WTC11 (cell line): ENCODE results near the gene IQSEC1.

Source experiments
- ATF2 ChIP-seq: sonication (generic); formaldehyde crosslinking; IDR thresholded peaks from 2 replicates; pipeline ENCODE4 v1.8.1; 2022; ENCODE audit warnings: low read depth, missing genetic modification reagents, borderline replicate concordance
- CREB1 ChIP-seq: sonication (generic); formaldehyde crosslinking; IDR thresholded peaks from 2 replicates; pipeline ENCODE4 v1.8.0; 2023; ENCODE audit warnings: mild to moderate bottlenecking, missing genetic modification reagents
- CTCF ChIP-seq: fragments of 200-600 bp; IDR thresholded peaks from 2 replicates; pipeline ENCODE4 v1.8.0; 2022; ENCODE audit warnings: antibody characterized with exemption
- FOXK1 ChIP-seq: sonication (generic); formaldehyde crosslinking; IDR thresholded peaks from 2 replicates; pipeline ENCODE4 v1.8.0; 2022; ENCODE audit warnings: mild to moderate bottlenecking, moderate library complexity, missing genetic modification reagents
- JUN ChIP-seq: sonication (generic); formaldehyde crosslinking; IDR thresholded peaks from 2 replicates; pipeline ENCODE4 v1.8.0; 2023; ENCODE audit warnings: mild to moderate bottlenecking, missing genetic modification reagents
- RELA ChIP-seq: sonication (generic); formaldehyde crosslinking; IDR thresholded peaks from 2 replicates; pipeline ENCODE4 v1.8.1; 2022; ENCODE audit warnings: missing genetic modification reagents, mild to moderate bottlenecking, borderline replicate concordance
- SMAD3 ChIP-seq: sonication (generic); formaldehyde crosslinking; IDR thresholded peaks from 2 replicates; pipeline ENCODE4 v1.8.0; 2022; ENCODE audit warnings: missing genetic modification reagents, mild to moderate bottlenecking, borderline replicate concordance
- TEAD4 ChIP-seq: sonication (generic); formaldehyde crosslinking; IDR thresholded peaks from 2 replicates; pipeline ENCODE4 v1.8.0; 2022; ENCODE audit warnings: mild to moderate bottlenecking, missing genetic modification reagents
- TF ChIP-seq, protein P1 (sequence below): sonication (generic); formaldehyde crosslinking; conservative IDR thresholded peaks from 2 replicates; pipeline ENCODE4 v1.8.1; 2022; ENCODE audit warnings: mild to moderate bottlenecking, missing genetic modification reagents
- TF ChIP-seq, protein P2 (sequence below): sonication (generic); formaldehyde crosslinking; IDR thresholded peaks from 2 replicates; pipeline ENCODE4 v1.8.1; 2023; ENCODE audit warnings: mild to moderate bottlenecking, moderate library complexity, missing genetic modification reagents

- TF ChIP-seq, protein P1, sequence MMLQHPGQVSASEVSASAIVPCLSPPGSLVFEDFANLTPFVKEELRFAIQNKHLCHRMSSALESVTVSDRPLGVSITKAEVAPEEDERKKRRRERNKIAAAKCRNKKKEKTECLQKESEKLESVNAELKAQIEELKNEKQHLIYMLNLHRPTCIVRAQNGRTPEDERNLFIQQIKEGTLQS (CRISPR knock-in tag): no peak
- TF ChIP-seq, protein P2, sequence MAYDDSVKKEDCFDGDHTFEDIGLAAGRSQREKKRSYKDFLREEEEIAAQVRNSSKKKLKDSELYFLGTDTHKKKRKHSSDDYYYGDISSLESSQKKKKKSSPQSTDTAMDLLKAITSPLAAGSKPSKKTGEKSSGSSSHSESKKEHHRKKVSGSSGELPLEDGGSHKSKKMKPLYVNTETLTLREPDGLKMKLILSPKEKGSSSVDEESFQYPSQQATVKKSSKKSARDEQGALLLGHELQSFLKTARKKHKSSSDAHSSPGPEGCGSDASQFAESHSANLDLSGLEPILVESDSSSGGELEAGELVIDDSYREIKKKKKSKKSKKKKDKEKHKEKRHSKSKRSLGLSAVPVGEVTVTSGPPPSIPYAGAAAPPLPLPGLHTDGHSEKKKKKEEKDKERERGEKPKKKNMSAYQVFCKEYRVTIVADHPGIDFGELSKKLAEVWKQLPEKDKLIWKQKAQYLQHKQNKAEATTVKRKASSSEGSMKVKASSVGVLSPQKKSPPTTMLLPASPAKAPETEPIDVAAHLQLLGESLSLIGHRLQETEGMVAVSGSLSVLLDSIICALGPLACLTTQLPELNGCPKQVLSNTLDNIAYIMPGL (CRISPR knock-in tag): no peak
- TF ChIP-seq CTCF (no peak), FOXK1 (CRISPR knock-in tag) (no peak), RELA (CRISPR knock-in tag) (no peak), TEAD4 (CRISPR knock-in tag) (no peak), CREB1 (no peak), SMAD3 (CRISPR knock-in tag) (no peak), JUN (CRISPR knock-in tag) (no peak), ATF2 (CRISPR knock-in tag) (no peak)
Measured at GRCh38 chr3:12998648-12999047, 74.6 kb downstream of the IQSEC1 start.
